CD4-positive, alpha-beta T cell treated with Interleukin-17A for 1 hour (primary cell): ENCODE measurements around the gene MBOAT2.
"Not testable (repeated sequence)": the region's sequence is repeated elsewhere in the genome, so short reads cannot be mapped to it uniquely, and the experiment has no call there.

Experiments
- DNase-seq: peaks from one replicate; pipeline ENCODE4 v3.0.0-alpha.2; 2020

Gene MBOAT2

DNA sequence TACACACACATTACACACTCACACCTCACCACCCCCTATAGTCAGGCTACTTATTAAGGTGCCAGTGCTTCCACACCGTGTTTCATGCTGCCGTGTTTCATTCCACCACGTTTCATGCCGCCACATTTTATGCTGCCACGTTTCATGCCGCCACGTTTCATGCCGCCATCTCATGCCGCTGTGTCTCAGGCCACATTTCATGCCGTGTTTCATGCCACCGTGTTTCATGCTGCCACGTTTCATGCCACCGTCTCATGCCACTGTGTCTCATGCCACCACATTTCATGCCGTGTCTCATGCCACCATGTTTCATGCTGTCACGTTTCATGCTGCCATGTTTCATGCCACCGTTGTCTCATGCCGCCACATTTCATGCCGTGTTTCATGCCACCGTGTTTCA, 65.1 kb downstream of the MBOAT2 start:
- DNase-seq = no peak

DNA sequence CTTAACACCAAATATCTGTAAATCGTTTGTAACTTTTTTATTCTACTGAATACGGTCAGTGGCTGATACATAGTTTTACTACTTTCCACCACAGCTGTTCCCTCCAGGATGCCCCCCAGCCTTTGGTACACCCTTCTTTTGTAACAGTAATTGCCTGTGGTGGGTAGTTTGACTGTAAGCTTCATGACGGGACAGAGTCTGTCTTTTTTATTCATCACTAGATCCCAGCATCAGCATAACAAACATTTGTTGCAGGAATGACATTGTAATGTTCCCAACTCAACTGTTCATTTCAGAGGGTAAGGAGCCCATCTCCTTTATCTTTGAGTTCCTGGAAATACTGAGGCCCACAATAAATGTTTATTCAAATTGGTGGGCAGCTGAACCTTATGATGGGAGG, 67.5 kb downstream of the MBOAT2 start:
- no peak for DNase-seq

DNA sequence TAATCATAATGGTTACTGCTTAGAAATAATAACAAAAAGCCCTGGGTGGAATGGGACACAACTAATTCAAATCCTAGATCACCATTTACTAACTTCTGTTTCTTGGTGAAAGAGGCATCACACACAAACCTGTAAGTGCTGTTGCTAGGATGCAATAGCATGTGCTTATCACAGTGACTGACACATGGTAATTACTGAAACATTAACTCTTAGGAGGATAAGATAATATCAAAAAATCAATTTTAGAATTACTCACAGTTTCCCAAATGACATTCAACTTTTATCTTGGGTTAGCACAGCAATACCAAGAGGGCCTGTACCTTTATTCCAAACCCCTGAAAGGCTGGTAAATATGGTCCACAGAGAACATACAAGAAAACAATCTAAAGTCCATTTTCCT, 69.1 kb downstream of the MBOAT2 start:
- DNase-seq = no peak

DNA sequence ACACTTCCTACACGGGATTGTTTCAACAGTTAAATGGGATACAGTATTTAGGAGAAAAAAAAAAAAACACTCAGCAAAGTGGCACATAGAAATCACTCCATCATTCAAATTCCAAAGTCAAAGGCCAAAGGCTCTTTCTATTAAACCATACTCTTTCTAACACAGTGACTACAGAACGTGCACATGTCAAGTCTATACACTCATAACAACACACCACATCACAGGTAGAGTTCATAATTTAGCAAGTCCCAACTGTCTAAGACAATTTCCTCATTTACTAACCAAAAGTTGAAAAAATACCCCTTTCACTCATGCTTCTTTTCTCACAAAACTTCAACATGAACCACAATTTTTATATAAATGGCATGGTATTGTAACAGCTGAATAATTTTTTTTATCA, 70.8 kb downstream of the MBOAT2 start:
- no peak for DNase-seq

DNA sequence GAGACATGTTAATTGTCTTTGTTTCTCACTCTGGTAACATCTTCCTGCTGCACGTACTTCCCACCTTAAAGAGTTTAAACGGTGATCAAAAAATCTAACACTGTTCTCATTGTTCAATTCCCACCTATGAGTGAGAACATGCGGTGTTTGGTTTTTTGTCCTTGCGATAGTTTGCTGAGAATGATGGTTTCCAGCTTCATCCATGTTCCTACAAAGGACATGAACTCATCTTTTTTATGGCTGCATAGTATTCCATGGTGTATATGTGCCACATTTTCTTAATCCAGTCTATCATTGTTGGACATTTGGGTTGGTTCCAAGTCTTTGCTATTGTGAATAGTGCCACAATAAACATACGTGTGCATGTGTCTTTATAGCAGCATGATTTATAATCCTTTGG, 73.3 kb downstream of the MBOAT2 start:
- not testable (repeated sequence) for DNase-seq

DNA sequence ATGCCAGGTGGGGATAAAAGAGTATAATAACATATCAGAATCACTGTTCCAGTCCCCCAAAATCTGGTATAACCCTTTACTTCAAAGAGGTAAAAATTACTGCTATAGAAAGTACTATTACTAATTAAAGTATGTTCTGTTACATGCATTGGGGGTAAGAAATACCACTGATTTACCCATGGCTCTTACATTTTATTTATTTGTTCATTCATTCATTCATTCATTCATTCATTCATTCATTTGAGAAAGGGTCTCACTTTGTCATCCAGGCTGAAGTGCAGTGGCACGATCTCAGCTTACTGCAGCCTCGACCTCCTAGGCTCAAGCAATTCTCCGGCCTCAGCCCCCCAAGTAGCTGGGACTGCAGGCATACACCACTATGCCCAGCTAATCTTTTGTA, 74.4 kb downstream of the MBOAT2 start:
- no peak for DNase-seq

DNA sequence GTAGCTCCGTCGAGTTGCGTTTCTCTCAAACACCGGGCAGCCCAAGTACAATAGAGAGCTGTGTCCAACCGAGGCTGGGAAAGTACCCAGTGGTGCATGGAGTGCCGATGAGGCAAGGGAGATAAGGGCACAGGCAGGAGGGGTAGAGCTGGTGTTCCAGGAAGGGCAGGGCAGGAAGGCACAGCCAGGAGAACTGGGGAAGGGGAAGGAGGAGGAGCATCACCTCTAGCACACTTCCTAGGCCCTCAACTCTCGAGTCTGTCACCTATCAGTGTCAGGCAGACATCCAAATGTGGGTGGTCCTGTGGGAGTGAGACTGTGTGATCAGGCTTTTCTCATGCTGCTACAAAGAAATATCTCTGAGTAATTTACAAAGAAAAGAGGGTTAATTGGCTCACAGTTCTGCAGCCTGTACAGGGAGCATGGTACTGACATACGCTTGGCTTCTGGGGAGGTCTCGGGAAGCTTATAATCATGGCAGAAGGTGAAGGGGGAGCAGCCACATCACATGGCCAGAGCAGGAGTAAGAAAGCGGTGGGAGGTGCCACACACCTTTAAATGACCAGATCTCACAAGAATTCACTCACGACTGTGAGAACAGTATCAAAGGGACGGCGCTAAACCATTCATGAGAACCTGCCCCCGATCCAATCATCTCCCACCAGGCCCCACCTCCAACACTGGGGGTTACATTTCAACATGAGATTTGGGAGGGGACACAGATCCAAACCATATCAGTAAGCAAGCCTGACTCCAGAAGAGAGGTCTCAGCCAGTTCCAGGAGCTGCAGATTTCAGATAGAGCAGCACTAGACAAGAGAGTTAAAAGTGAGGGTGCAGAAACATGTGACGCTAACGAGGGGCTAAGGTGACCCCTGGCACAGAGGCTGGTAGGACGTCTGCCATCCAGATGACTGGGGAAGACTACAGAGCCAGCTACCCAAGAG, 75.7 kb downstream of the MBOAT2 start:
- DNase-seq = no peak

DNA sequence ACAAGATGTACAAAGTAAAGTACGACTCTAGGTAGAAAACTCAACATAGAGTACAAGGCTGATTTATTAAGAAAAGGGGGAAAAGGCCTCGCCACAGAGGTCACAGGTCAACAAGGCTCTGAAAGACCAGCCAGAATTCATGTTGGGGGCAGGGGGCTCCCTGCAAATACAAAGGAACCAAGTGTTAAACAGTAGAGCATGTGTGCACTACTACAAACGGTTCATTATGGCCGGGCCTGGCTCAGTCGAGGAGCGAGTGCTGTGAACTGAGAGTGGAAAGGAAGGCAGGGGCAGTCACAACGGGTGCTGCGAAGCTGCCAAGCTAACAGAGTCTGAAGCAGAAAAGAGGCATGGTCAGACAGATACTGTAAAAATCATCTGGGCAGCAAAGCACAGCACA, 77.1 kb downstream of the MBOAT2 start:
- DNase-seq = no peak

DNA sequence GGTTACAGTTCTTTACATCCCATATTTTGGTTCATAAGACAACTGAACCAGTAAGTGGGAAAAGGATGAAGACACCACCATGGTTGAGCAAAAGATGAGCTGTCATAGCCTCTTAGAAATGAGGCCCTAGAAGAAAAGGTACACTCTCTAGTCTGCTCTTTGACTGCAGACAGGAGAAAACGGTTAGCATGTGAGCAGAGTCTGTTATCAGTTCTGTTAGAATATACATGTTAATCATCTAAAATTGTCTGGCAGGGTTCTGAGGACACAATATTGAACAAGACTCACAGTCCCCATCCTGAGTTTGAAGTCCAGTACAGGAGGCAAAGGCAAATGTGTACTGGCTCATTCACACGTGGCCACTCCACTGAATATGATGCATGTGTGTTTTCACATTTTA, 78.1 kb downstream of the MBOAT2 start:
- DNase-seq = no peak

DNA sequence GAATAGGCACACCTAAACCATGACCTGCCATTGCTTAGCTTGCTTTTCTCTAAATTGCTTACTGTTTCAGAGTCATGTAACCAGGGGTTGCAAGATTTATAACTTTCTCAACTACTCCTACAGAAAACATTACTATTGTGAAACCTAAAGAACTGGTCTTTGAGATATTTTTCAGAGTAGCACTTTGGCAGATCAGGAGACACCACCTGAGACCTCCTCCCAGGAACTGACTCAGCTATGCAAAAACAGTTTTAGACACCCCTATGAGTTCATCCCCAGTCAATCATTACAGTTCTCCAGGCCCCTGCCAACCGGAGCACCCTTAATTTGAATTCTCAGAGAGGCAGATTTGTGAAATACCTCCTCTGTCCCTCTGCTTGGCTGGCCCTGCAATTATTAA, 80.3 kb downstream of the MBOAT2 start:
- DNase-seq = no peak

DNA sequence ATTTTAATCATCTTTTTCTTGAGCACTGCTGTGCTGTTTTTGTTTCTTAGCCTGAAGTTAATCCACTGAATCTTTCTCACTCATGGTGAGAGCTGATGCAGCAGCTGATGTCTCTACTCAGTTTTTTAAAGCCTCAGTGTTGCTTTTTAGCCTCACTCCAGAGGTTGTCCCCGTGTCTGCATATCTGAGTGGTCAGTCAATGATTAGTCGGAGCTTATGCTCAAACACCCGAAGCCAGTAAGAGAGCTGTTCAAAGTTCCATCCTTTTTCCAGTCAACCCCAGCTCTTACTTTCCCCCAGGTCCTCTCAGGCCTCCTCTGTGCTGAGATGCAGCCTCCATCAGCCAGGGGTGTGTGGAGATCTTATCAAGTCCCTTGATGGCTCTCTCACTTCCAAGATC, 81.1 kb downstream of the MBOAT2 start:
- no peak for DNase-seq

DNA sequence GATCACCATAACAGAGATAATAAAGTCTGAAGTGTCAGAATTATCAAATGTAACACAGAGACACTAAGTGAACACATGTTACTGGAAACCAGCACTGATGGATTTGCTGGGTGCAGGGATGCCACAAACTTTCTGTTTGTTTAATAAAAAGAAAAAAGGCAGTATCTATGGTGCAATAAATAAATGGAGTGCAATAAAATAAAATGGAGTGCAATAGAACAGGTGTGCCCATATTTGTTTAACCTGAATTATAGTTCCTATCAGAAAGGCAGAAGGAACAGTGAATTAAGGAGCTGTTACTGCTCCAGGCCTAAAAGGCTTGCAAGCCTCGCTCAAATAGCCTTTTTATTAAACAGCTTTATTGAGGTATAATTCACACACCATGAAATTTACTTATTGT, 85.1 kb downstream of the MBOAT2 start:
- DNase-seq = no peak

DNA sequence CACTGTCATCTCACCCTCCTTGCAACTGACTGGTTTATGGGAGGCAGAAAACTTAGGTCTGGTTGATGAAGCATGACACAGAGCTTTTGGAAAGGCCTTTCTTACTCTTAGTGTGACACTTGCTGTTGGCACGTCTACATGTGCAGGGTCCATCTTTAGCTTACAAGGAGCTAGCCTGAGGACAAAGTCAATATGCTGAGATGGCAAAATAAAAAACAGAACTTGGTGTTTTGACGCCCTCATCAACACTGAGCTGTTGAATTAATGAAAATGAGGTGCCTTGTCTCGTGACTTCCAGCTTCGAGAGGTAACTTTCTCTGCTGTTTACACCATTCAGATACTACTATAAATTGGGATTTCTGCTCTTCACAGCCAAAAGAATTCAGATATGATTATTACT, 87.5 kb downstream of the MBOAT2 start:
- DNase-seq = no peak

DNA sequence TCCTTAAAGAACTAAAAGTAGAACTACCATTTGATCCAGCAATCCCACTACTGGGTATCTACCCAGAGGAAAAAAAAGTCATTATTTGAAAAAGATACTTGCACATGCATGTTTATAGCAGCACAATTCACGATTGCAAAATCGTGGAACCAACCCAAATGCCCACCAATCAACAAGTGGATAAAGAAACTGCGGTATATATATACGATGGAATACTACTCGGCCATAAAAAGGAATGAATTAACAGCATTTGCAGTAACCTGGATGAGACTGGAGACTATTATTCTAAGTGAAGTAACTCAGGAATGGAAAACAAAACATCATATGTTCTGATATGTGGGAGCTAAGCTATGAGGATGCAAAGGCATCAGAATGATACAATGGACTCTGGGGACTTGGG, 89.7 kb downstream of the MBOAT2 start:
- not testable (repeated sequence) for DNase-seq

DNA sequence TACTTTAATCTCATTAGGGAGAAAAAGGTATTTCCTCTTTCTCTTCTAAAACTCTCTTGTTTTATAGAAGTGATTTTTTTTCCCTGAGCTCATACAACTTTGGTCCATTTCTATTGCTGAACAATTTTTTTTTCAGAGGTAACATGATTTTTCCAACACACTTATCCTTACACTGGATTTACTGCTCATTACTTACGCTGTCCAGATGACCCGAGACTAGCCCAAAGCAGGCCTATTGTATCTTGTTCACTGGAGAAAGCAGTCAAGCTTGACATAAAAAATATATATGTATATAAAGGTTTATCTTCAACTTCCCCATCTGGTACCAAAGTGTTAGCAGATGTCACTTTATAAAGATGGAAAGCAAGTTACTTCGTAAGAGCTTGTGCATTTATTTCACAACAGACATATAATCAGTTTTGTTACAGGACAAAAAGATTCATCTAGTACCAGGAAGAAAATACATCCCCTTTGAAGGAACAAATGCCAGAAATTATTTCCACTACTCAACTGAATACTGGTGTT, 95.7 kb downstream of the MBOAT2 start:
- no peak for DNase-seq

DNA sequence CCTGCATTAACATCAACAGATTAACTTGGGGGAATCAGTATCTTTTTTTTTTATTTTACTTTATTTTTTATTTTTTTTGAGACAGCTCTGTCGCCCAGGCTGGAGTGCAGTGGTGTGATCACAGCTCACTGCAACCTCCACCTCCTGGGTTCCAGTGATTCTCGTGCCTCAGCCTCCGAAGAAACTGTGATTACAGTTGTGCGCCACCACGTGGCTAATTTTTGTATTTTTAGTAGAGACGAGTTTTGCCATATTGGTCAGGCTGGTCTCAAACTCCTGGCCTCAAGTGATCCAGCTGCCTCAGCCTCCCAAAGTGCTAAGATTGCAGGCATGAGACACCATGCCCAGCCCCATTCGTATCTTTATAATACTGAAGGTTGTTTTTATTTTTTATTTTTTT, 99.6 kb downstream of the MBOAT2 start:
- not testable (repeated sequence) for DNase-seq

DNA sequence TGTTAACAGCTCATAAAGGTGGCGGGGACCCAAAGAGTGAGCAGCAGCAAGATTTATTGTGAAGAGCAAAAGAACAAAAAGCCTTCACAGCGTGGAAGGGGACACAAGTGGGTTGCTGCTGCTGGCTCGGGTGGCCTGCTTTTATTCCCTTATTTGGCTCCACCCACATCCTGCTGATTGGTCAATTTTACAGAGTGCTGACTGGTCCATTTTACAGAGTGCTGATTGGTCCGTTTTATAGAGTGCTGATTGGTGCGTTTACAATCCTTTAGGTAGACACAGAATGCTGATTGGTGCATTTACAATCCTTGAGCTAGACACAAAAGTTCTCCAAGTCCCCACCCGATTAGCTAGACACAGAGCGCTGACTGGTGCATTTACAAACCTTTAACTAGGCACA, 100.7 kb downstream of the MBOAT2 start:
- not testable (repeated sequence) for DNase-seq

DNA sequence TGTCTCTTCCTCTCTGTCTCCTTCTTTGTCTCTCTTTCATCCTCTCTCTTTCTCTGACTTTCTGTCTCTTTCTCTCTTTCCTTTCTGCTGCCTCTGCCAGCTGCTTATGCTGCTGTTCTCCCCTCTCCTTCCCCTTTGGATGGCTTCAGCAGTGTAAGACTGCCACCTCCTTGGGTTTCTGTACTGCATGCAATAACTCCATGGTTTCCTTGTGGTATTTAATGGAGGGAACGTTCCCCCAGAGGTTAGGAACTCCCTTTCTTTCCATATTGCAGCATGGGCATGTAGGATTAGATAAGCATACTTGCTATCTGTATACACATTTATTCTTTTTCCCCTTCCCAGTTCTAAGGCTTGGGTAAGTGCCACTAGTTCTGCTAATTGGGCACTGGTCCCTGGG, 106.3 kb downstream of the MBOAT2 start:
- not testable (repeated sequence) for DNase-seq

DNA sequence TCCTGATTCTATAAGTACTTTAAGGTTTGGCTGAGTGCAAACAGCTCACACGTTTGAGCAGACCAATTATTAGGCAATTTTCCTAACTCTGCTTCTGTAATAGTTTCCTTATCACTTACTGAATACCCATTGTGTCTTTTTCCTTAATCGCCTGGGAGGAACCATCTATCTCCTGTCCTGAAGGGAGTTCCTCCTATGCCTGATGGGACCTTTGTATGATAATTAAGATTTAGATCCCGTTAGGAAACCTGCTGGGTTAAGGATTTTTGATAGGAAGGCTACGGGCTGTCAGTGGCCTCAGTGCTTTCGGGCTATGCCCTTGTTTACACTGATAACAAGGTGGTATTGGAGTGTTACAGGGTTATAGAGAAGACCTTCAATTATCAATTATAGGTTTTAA, 106.8 kb downstream of the MBOAT2 start:
- DNase-seq = not testable (repeated sequence)

DNA sequence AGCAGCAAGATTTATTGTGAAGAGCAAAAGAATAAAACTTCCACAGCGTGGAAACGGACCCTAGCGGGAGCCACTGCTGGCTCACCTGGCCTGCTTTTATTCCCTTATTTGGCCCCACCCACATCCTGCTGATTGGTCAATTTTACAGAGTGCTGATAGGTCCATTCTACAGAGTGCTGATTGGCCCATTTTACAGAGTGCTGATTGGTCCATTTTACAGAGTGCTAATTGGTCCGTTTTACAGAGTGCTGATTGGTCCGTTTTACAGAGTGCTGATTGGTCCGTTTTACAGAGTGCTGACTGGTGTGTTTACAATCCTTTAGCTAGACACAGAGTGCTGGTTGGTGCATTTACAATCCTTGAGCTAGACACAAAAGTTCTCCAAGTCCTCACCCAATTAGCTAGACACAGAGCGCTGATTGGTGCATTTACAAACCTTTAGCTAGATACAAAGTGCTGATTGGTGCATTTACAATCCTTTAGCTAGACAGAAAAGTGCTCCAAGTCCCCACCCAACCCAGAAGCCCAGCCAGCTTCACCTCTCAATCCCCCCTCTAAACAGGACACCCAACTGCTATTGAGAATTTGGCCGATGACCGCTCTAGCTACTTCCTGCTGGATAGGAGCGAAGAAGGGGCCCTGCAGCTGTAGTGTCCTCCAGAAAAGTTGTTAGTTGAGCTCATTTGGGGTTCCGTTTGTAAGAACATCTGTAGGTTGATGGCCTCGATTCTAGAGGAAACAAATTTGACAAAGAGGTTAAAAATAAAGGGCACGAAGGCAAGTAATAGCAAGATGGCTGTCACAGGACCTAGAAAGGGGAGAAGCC, 108.2 kb downstream of the MBOAT2 start:
- DNase-seq = not testable (repeated sequence)

DNA sequence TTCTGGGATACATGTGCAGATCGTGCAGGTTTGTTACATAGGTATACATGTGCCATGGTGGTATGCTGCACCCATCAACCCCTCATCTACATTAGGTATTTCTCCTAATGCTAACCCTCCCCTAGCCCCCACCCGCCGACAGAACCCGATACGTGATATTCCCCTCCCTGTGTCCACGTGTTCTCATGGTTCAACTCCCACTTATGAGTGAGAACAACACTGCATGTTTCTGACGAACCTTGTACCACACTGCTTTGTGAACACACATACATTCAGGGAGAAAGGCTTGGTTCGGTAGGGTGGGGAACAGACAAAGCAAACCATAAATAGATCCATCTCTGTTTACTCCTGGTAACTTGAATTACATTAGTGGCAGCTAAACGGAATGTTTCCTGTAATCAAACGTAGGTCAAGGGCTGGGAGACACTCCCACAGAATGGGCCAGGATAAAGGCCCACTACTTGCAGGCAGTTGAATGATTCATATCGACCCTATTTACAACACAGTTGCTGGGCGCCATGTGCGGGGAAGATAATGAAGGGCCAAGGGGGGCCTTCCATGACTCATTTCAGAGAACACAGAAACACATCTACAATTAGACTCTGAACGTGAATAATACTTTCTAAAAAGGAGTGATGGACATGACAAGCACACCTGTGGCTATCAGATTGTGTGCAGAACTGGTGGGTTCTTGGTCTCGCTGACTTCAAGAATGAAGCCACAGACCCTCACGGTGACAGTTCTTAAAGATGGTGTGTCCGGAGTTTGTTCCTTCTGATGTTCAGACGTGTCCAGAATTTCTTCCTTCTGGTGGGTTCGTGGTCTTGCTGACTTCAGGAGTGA, 109.3 kb downstream of the MBOAT2 start:
- no peak for DNase-seq

DNA sequence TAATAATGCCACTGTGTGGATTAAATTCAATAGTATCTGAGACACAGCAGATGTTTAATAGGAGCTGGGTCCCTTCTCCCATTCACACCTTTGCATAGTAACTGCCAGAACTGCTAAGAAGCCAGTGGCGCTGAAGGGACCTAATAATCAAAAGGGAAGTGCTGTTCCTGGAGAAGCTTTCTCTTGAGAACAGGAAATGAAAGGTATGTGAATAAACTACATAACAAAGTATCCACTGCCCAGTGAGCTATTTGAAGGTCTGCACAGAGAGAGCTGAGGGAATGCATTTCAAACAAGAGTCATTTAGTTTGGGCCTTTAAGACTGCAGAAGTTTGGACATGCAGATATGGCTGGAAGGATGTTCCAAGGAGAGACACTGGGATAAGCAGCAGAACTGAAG, 110.0 kb downstream of the MBOAT2 start:
- DNase-seq = no peak

DNA sequence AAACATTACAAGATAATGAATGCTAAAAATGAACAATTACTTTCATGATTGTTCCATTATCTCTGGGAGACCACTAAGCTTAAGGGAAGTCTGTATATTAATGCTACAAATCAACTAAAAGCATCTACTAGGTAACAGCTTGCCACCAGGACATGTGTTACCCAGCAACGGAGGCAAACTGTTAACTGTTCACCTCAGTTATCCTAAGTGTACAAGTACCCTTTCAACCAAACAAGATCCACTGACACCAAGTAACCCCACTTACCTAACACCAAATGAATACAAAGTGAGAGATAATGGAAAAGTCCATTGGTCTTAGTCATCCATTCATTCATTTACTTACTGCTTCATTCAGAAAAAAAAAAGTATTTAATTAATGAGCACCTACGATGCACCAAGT, 111.4 kb downstream of the MBOAT2 start:
- no peak for DNase-seq
